ENCODE results near the gene SLIT1.

DNA sequence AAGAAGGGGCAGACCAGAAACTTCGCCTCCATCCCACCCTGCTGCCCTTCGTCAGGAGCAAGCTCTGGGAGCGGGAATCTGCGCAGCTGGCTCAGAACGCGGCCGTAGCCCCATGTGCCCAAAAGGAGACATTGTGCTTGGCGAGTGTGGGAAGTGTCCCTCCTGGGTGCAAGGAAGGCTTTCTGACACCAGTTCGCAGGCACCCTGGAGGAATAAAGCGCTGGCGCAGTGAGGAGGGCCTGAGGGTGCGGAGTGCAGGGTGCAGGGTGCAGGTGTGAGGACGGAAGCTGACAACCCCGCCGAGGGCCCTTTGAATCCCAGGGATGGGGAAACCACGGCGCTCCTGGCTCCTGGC, 811 bp downstream of the SLIT1 start:
- TF ChIP-seq RAD21 (IDR thresholded peaks at IDR 0.05; ENCODE audit: low read depth) (no peak), EP300 (IDR thresholded peaks at IDR 0.05; ENCODE audit: borderline replicate concordance) (no peak), USF1 (IDR thresholded peaks at IDR 0.05) (no peak), TCF12 (IDR thresholded peaks at IDR 0.05; ENCODE audit: low read depth) (no peak), FOXM1 (IDR thresholded peaks at IDR 0.05; ENCODE audit: borderline replicate concordance, low read depth) (no peak), YY1 (IDR thresholded peaks at IDR 0.05; ENCODE audit: low read depth) (no peak), NFIC (IDR thresholded peaks at IDR 0.05) (no peak)
